H54 (cell line): Measurements from ENCODE around the gene CST6.
A peak's percentile ranks its signal among the peaks of the same experiment; 100 is the strongest.
"Not testable (repeated sequence)": the region's sequence is repeated elsewhere in the genome, so short reads cannot be mapped to it uniquely, and the experiment has no call there.

Source experiments
- DNase-seq: peaks from one replicate; pipeline ENCODE4 v3.0.0; 2011; ENCODE audit warnings: low spot score, mixed read lengths; ENCODE audit not compliant: insufficient read length
- FAIRE-seq: peaks from 3 replicates; lab custom pipeline; 2011; peaks lifted over from hg19 to GRCh38; lab: Jason Lieb, UNC
- POLR2A ChIP-seq: IDR thresholded peaks from 2 replicates; pipeline ENCODE4 v1.6.1; 2011; ENCODE audit warnings: low read depth, mild to moderate bottlenecking, low read length

The CST6 gene

GRCh38 chr11:66014804-66015453 is 3.1 kb downstream of the CST6 start:
- FAIRE-seq (no peak), DNase-seq (no peak)
- TF ChIP-seq POLR2A = no peak

GRCh38 chr11:66015454-66015881 is 3.7 kb downstream of the CST6 start:
- DNase-seq (peak; percentile 87), FAIRE-seq (no peak)

GRCh38 chr11:66015936-66016792 is 4.4 kb downstream of the CST6 start:
- no peak for FAIRE-seq

More at GRCh38 chr11:66015454-66015881, 3.7 kb downstream of the CST6 start:
- peak; percentile 57 for TF ChIP-seq POLR2A

GRCh38 chr11:66016793-66017177 is 5.0 kb downstream of the CST6 start:
- DNase-seq (no peak), FAIRE-seq (no peak)
- TF ChIP-seq POLR2A = no peak

More at GRCh38 chr11:66015936-66016792, 4.4 kb downstream of the CST6 start:
- no peak for TF ChIP-seq POLR2A
- no peak for DNase-seq

GRCh38 chr11:66017321-66017720 is 5.5 kb downstream of the CST6 start:
- TF ChIP-seq POLR2A = no peak
- no peak for FAIRE-seq

GRCh38 chr11:66020212-66020611 is 8.4 kb downstream of the CST6 start:
- FAIRE-seq = no peak
- no peak for TF ChIP-seq POLR2A
- DNase-seq = no peak

More at GRCh38 chr11:66017321-66017720, 5.5 kb downstream of the CST6 start:
- no peak for DNase-seq

GRCh38 chr11:66020618-66021357 is 9.0 kb downstream of the CST6 start:
- TF ChIP-seq POLR2A = peak; percentile 34; the same call in 1 of the 2 replicates
- no peak for FAIRE-seq
- DNase-seq = peak; percentile 91

- FAIRE-seq = no peak
- DNase-seq = peak; percentile 73
- TF ChIP-seq POLR2A = no peak
These were observed 10.8 kb downstream of the CST6 start for GRCh38 chr11:66022401-66023185.

- DNase-seq, FAIRE-seq: not testable (repeated sequence)
These were observed 11.3 kb downstream of the CST6 start for GRCh38 chr11:66023186-66023440.

- TF ChIP-seq POLR2A = no peak
- DNase-seq (no peak), FAIRE-seq (no peak)
These were observed 14.3 kb downstream of the CST6 start, which contains the start of gene CATSPER1 for GRCh38 chr11:66026017-66026529. TSS of gene CATSPER1 (minus strand) at chr11:66026479. CDS start at chr11:66026379, 100 bp downstream.

GRCh38 chr11:66032957-66033735 is 21.3 kb downstream of the CST6 start:
- TF ChIP-seq POLR2A = no peak
- DNase-seq = no peak
- no peak for FAIRE-seq

- TF ChIP-seq POLR2A = no peak
- no peak for FAIRE-seq
- no peak for DNase-seq
These were observed 24.0 kb downstream of the CST6 start for GRCh38 chr11:66035653-66036333.
